K562 (cell line): ENCODE results near the gene PRDX1. TPM values are rescaled to one million over a fixed set of nuclear protein-coding genes. Genes with fewer than 3 reads are reported as not detected.

ENCODE experiments used
- CREBBP ChIP-seq: IDR thresholded peaks from one replicate; pipeline ENCODE4 v1.6.1; 2012; ENCODE audit warnings: low read depth, mild to moderate bottlenecking, control low read depth, inconsistent platforms, low read length
- FOXK2 ChIP-seq, 2 experiments: fragments of 450-650 bp; IDR thresholded peaks in 1 of 2; conservative IDR thresholded peaks in 1 of 2; 2 replicates each; pipeline ENCODE4 v1.6.1; 2016; ENCODE audit warnings: low read depth in 2 of 2, mild to moderate bottlenecking in 1 of 2
- KDM1A ChIP-seq, 2 experiments: fragments of 450-650 bp; IDR thresholded peaks; 2 replicates each; pipeline ENCODE4 v1.6.1; 2016; ENCODE audit warnings: mild to moderate bottlenecking in 2 of 2
- MECOM ChIP-seq: fragments of 250-450 bp; sonication (Bioruptor Pico); IDR thresholded peaks from 2 replicates; pipeline ENCODE4 v1.8.0; 2022; ENCODE audit warnings: inconsistent platforms
- POLR3A ChIP-seq: IDR thresholded peaks from 2 replicates; pipeline ENCODE4 v1.6.1; 2011; ENCODE audit warnings: borderline replicate concordance, mild to moderate bottlenecking, moderate library complexity; ENCODE audit not compliant: insufficient read length, insufficient read depth; ENCODE audit errors: extremely low read depth
- RBM15 ChIP-seq: fragments of 200-400 bp; formaldehyde crosslinking; IDR thresholded peaks from 2 replicates; pipeline ENCODE4 v1.6.1; 2018; ENCODE audit warnings: mild to moderate bottlenecking, low read length, moderate library complexity; ENCODE audit not compliant: insufficient read depth
- RHOXF2B ChIP-seq: fragments of 250-450 bp; sonication (Bioruptor Pico); conservative IDR thresholded peaks from 2 replicates; pipeline ENCODE4 v1.5.1; 2021
- TBL1XR1 ChIP-seq, 2 experiments: IDR thresholded peaks; 2 replicates each; pipeline ENCODE4 v1.6.1; 2012; ENCODE audit warnings: improper control_type of control experiment in 2 of 2, low read length in 2 of 2, mild to moderate bottlenecking in 1 of 2
- ZNF561 ChIP-seq: fragments of 450-650 bp; formaldehyde crosslinking; conservative IDR thresholded peaks from 2 replicates; pipeline ENCODE4 v1.4.0; 2020; ENCODE audit warnings: mild to moderate bottlenecking, moderate library complexity
- polyA plus RNA-seq, 8 experiments: library from polyadenylated mRNA; depleted of rRNA in 4 of 8; stranded (reverse) in 5 of 8; unstranded in 3 of 8; fragments of >200 nt; fragmentation: Nextera tagmentation in 2 of 8; fragmentation: Illumina TruSeq in 1 of 8; extraction: Ambion mirVana in 2 of 8; extraction: Trizol in 1 of 8; gene quantifications; 2 replicates each; pipeline versions ENCODE4 v1.2.1 to v1.2.3, GENCODE V29; 2011 to 2014; ENCODE audit warnings: inconsistent platforms in 1 of 8, missing spikeins in 1 of 8
- total RNA-seq, 7 experiments: library from RNA; depleted of rRNA in 6 of 7; stranded (reverse); fragments of >200 nt in 6 of 7; fragmentation: Illumina TruSeq in 2 of 7; extraction: Trizol in 2 of 7; gene quantifications; 2 replicates each; pipeline versions ENCODE4 v1.2.1 to v1.2.3, GENCODE V29; 2011 to 2021; ENCODE audit warnings: low replicate concordance in 1 of 7
- TF ChIP-seq, protein P1 (sequence below): sonication (generic); formaldehyde crosslinking; IDR thresholded peaks from 2 replicates; pipeline ENCODE4 v1.8.0; 2023; ENCODE audit warnings: mild to moderate bottlenecking, missing genetic modification reagents
- TF ChIP-seq, protein P2 (sequence below), 2 experiments: fragments of 450-650 bp; IDR thresholded peaks; 2 replicates each; pipeline ENCODE4 v1.6.1; 2018; ENCODE audit warnings: mild to moderate bottlenecking in 2 of 2, low read depth in 1 of 2; ENCODE audit not compliant: partially characterized antibody in 2 of 2
- TF ChIP-seq, protein P3 (sequence below): fragments of 450-650 bp; formaldehyde crosslinking; IDR thresholded peaks from 2 replicates; pipeline ENCODE4 v1.4.0; 2022; ENCODE audit warnings: missing genetic modification characterization
- TF ChIP-seq, protein P4 (sequence below): fragments of 250-450 bp; sonication (Bioruptor Pico); IDR thresholded peaks from 2 replicates; pipeline ENCODE4 v1.8.0; 2022; ENCODE audit warnings: moderate library complexity, mild to moderate bottlenecking, inconsistent platforms
- TF ChIP-seq, protein P5 (sequence below): IDR thresholded peaks from 2 replicates; pipeline ENCODE4 v1.6.1; 2011; ENCODE audit not compliant: insufficient read length; ENCODE audit errors: extremely low read depth

PRDX1 gene
- total and polyA plus RNA-seq, 9 of the 15 experiments (the other 6 are each of a cell fraction or from before 2014, with no cell fraction given), result 748 to 2,388 (median 1,045) TPM

DNA sequence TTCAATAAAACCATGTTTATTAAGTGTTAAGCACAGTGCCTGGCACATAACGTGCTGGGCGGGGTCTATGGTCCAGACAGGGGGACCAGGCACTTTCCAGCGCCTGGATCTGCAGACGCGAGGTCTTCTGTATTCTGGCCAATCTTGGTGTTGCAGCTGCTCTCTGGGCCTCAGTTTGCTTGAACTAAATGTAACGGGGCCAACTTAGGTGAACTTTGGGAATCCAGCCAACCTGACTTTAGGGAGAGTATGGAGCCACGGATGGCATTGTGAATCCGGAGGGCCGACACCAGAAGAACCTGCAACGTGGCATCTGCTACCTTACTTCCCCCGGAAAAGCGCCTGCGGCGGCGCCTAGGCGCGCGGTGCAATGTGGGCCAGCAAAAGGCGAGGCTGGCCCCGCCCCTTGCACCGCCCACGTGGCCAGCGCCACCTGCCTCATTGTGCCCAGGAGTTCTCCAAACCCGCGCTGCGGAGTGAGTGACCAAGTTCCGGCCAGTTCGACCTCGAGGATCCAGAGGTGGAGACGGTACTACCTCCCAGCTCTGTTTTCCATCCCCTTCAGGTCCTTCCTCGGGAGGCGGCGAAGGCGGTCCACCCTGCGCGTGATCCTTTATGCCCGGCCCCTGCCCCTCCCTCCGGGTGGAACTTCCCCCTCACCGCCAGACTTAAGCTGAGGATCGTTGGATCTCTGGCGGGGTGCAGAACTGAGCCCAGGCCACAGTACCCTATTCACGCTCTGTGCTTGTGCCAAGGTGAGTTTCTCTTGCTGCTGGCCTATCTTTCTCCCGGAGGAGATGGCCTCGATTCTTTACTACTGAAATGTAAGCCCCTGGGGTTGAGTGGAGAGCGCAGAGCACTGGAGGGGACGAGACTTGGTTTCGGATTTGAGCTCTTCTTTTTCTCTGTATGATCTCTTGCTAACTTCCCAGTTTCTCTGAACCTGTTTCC lies 29.0 kb upstream of the PRDX1 start, which contains the start of gene AKR1A1 (continued):
- TF ChIP-seq, protein P1, sequence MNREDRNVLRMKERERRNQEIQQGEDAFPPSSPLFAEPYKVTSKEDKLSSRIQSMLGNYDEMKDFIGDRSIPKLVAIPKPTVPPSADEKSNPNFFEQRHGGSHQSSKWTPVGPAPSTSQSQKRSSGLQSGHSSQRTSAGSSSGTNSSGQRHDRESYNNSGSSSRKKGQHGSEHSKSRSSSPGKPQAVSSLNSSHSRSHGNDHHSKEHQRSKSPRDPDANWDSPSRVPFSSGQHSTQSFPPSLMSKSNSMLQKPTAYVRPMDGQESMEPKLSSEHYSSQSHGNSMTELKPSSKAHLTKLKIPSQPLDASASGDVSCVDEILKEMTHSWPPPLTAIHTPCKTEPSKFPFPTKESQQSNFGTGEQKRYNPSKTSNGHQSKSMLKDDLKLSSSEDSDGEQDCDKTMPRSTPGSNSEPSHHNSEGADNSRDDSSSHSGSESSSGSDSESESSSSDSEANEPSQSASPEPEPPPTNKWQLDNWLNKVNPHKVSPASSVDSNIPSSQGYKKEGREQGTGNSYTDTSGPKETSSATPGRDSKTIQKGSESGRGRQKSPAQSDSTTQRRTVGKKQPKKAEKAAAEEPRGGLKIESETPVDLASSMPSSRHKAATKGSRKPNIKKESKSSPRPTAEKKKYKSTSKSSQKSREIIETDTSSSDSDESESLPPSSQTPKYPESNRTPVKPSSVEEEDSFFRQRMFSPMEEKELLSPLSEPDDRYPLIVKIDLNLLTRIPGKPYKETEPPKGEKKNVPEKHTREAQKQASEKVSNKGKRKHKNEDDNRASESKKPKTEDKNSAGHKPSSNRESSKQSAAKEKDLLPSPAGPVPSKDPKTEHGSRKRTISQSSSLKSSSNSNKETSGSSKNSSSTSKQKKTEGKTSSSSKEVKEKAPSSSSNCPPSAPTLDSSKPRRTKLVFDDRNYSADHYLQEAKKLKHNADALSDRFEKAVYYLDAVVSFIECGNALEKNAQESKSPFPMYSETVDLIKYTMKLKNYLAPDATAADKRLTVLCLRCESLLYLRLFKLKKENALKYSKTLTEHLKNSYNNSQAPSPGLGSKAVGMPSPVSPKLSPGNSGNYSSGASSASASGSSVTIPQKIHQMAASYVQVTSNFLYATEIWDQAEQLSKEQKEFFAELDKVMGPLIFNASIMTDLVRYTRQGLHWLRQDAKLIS, result peak; percentile 90; the same call in 1 of the 2 replicates
- TF ChIP-seq, protein P2, sequence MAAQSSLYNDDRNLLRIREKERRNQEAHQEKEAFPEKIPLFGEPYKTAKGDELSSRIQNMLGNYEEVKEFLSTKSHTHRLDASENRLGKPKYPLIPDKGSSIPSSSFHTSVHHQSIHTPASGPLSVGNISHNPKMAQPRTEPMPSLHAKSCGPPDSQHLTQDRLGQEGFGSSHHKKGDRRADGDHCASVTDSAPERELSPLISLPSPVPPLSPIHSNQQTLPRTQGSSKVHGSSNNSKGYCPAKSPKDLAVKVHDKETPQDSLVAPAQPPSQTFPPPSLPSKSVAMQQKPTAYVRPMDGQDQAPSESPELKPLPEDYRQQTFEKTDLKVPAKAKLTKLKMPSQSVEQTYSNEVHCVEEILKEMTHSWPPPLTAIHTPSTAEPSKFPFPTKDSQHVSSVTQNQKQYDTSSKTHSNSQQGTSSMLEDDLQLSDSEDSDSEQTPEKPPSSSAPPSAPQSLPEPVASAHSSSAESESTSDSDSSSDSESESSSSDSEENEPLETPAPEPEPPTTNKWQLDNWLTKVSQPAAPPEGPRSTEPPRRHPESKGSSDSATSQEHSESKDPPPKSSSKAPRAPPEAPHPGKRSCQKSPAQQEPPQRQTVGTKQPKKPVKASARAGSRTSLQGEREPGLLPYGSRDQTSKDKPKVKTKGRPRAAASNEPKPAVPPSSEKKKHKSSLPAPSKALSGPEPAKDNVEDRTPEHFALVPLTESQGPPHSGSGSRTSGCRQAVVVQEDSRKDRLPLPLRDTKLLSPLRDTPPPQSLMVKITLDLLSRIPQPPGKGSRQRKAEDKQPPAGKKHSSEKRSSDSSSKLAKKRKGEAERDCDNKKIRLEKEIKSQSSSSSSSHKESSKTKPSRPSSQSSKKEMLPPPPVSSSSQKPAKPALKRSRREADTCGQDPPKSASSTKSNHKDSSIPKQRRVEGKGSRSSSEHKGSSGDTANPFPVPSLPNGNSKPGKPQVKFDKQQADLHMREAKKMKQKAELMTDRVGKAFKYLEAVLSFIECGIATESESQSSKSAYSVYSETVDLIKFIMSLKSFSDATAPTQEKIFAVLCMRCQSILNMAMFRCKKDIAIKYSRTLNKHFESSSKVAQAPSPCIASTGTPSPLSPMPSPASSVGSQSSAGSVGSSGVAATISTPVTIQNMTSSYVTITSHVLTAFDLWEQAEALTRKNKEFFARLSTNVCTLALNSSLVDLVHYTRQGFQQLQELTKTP (IDR thresholded peaks at IDR 0.05; ENCODE audit: low read depth in 1 of 2, partially characterized antibody in 2 of 2), result peak; percentile 26 to 52
- TF ChIP-seq ZNF561 (CRISPR knock-in tag) (no peak), FOXK2 (conservative IDR thresholded peaks at IDR 0.05 in 1 of 2, IDR thresholded peaks at IDR 0.05 in 1 of 2; ENCODE audit: low read depth in 2 of 2) (peak; percentile 63 to 95; a peak in 3 of 4 replicates), RHOXF2B (no peak), MECOM (CRISPR knock-in tag) (peak; percentile 85), CREBBP (no peak), TBL1XR1 (IDR thresholded peaks at IDR 0.05; ENCODE audit: low read length in 2 of 2) (no peak), POLR3A (no peak), RBM15 (no peak), KDM1A (IDR thresholded peaks at IDR 0.05) (no peak)
- TF ChIP-seq, protein P3, sequence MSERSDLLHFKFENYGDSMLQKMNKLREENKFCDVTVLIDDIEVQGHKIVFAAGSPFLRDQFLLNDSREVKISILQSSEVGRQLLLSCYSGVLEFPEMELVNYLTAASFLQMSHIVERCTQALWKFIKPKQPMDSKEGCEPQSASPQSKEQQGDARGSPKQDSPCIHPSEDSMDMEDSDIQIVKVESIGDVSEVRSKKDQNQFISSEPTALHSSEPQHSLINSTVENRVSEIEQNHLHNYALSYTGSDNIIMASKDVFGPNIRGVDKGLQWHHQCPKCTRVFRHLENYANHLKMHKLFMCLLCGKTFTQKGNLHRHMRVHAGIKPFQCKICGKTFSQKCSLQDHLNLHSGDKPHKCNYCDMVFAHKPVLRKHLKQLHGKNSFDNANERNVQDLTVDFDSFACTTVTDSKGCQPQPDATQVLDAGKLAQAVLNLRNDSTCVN (CRISPR knock-in tag), result no peak
- TF ChIP-seq, protein P4, sequence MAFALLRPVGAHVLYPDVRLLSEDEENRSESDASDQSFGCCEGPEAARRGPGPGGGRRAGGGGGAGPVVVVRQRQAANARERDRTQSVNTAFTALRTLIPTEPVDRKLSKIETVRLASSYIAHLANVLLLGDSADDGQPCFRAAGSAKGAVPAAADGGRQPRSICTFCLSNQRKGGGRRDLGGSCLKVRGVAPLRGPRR (CRISPR knock-in tag), result 0 out of 2 replicates have a peak, but pooled peaks have one; percentile 10
- TF ChIP-seq, protein P5, sequence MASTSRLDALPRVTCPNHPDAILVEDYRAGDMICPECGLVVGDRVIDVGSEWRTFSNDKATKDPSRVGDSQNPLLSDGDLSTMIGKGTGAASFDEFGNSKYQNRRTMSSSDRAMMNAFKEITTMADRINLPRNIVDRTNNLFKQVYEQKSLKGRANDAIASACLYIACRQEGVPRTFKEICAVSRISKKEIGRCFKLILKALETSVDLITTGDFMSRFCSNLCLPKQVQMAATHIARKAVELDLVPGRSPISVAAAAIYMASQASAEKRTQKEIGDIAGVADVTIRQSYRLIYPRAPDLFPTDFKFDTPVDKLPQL, result peak; percentile 73
